Keratinocyte (primary cell): ENCODE measurements around the gene NR2C1. TPM values are rescaled to one million over a fixed set of nuclear protein-coding genes. Genes with fewer than 3 reads are reported as not detected.

Source experiments
- DNase-seq: peaks from one replicate; pipeline ENCODE4 v3.0.0-alpha.2; 2011; ENCODE audit warnings: low read depth, missing footprints, low spot score
- FAIRE-seq: peaks from 2 replicates; lab custom pipeline; 2011; peaks lifted over from hg19 to GRCh38; lab: Jason Lieb, UNC
- H2AFZ ChIP-seq: 2 replicates; pipeline ENCODE4 v1.6.0; 2012; ENCODE audit warnings: low read length, control low read depth, inconsistent platforms; ENCODE audit not compliant: control insufficient read depth
- H3K27ac ChIP-seq: 2 replicates; pipeline ENCODE4 v1.5.1; 2011; ENCODE audit warnings: low read length; ENCODE audit not compliant: control insufficient read depth, insufficient read depth
- H3K27me3 ChIP-seq: 3 replicates; pipeline ENCODE4 v1.6.0; 2011; ENCODE audit warnings: low read length; ENCODE audit not compliant: control insufficient read depth, insufficient read depth; ENCODE audit errors: extremely low read depth
- H3K36me3 ChIP-seq, 2 experiments: 2 replicates in 1 of 2; 3 replicates in 1 of 2; pipeline ENCODE4 v1.5.1; 2011; ENCODE audit warnings: low read length in 2 of 2, mild to moderate bottlenecking in 1 of 2; ENCODE audit not compliant: control insufficient read depth in 2 of 2, insufficient read depth in 2 of 2; ENCODE audit errors: extremely low read depth in 1 of 2
- H3K4me1 ChIP-seq: 3 replicates; pipeline ENCODE4 v1.5.1; 2011; ENCODE audit warnings: low read length; ENCODE audit not compliant: control insufficient read depth, insufficient read depth; ENCODE audit errors: extremely low read depth
- H3K4me2 ChIP-seq: 3 replicates; pipeline ENCODE4 v1.6.0; 2011; ENCODE audit warnings: low read depth, low read length; ENCODE audit not compliant: control insufficient read depth, insufficient read depth; ENCODE audit errors: extremely low read depth
- H3K4me3 ChIP-seq, 3 experiments: fragments of 200-600 bp in 1 of 3; sonication (generic) in 1 of 3; 2 replicates in 2 of 3; 3 replicates in 1 of 3; pipeline ENCODE4 v1.5.1; 2011 to 2016; ENCODE audit warnings: low read length in 3 of 3, mild to moderate bottlenecking in 3 of 3, control low read depth in 2 of 3, inconsistent platforms in 1 of 3, low read depth in 1 of 3, mixed read lengths in 1 of 3, mixed run types in 1 of 3, moderate library complexity in 1 of 3; ENCODE audit not compliant: control insufficient read depth in 2 of 3, insufficient read depth in 2 of 3; ENCODE audit errors: extremely low read depth in 1 of 3
- H3K79me2 ChIP-seq: 2 replicates; pipeline ENCODE4 v1.6.0; 2012; ENCODE audit warnings: low read length; ENCODE audit not compliant: control insufficient read depth, insufficient read depth
- H3K9ac ChIP-seq: 3 replicates; pipeline ENCODE4 v1.6.0; 2011; ENCODE audit warnings: low read length; ENCODE audit not compliant: control insufficient read depth, insufficient read depth; ENCODE audit errors: extremely low read depth
- H3K9me1 ChIP-seq: 3 replicates; pipeline ENCODE4 v1.6.0; 2011; ENCODE audit warnings: low read length; ENCODE audit not compliant: control insufficient read depth, insufficient read depth; ENCODE audit errors: extremely low read depth
- H3K9me3 ChIP-seq: 2 replicates; pipeline ENCODE4 v1.5.1; 2012; ENCODE audit warnings: low read depth, low read length; ENCODE audit not compliant: control insufficient read depth
- H4K20me1 ChIP-seq: 3 replicates; pipeline ENCODE4 v1.6.0; 2011; ENCODE audit warnings: low read length; ENCODE audit not compliant: control insufficient read depth, insufficient read depth; ENCODE audit errors: extremely low read depth
- EZH2 ChIP-seq: IDR thresholded peaks from one replicate; pipeline ENCODE4 v1.6.1; 2012; ENCODE audit warnings: inconsistent platforms, mild to moderate bottlenecking, low read length, moderate library complexity
- dilution Hi-C: fragments of 300-500 bp; cut with MboI; formaldehyde crosslinking; loops from one replicate; pipeline ENCODE4 v1.7.0; 2020; ENCODE audit warnings: low sequenced_read_pairs; ENCODE audit not compliant: extremely low pct_ligation_motif_present
- polyA plus RNA-seq, 5 experiments: library from polyadenylated mRNA; depleted of rRNA in 3 of 5; stranded (reverse) in 3 of 5; stranded (forward) in 1 of 5; unstranded in 1 of 5; fragments of >200 nt; gene quantifications; 1 replicate in 1 of 5; 2 replicates in 3 of 5; 3 replicates in 1 of 5; pipeline versions ENCODE4 v1.2.1 to v1.2.3, GENCODE V29; 2011 to 2012; ENCODE audit warnings: missing spikeins in 2 of 5, low read depth in 1 of 5, low replicate concordance in 1 of 5
- TF ChIP-seq, protein P1 (sequence below), 3 experiments: IDR thresholded peaks in 1 of 3; conservative IDR thresholded peaks in 1 of 3; optimal IDR thresholded peaks in 1 of 3; 2 replicates in 2 of 3; 3 replicates in 1 of 3; pipeline versions ENCODE3 to v1.5.1; 2011; ENCODE audit warnings: low read length in 3 of 3, mild to moderate bottlenecking in 3 of 3, moderate library complexity in 2 of 3, control low read depth in 1 of 3, inconsistent platforms in 1 of 3; ENCODE audit not compliant: insufficient read depth in 2 of 3; ENCODE audit errors: extremely low read depth in 1 of 3

The NR2C1 gene
- polyA plus RNA-seq, 1 donor (not counting 4 experiments of a cell fraction or from before 2014, with no cell fraction given) = 32.0 TPM

GRCh38 chr12:95083471-95083870 lies 10.1 kb upstream of the NR2C1 start:
- dilution Hi-C loops = no loop called here
- DNase-seq (no peak), FAIRE-seq (no peak)
- Histone ChIP-seq H3K27me3 (no peaks in the 10 kb centered on the region), H2AFZ (no peak overlapping the region), H3K9ac (no peak overlapping the region), H3K27ac (no peak overlapping the region), H3K79me2 (peaks cover 2% of the 10 kb centered on the region), H4K20me1 (no peaks in the 10 kb centered on the region), H3K9me1 (no peaks in the 10 kb centered on the region), H3K4me1 (no peaks in the 10 kb centered on the region), H3K36me3 (peaks cover 14 to 21% of the 10 kb centered on the region in 2 experiments), H3K9me3 (no peaks in the 10 kb centered on the region), H3K4me2 (no peak overlapping the region), H3K4me3 (no peak overlapping the region)
- TF ChIP-seq EZH2 = no peak
- TF ChIP-seq, protein P1, sequence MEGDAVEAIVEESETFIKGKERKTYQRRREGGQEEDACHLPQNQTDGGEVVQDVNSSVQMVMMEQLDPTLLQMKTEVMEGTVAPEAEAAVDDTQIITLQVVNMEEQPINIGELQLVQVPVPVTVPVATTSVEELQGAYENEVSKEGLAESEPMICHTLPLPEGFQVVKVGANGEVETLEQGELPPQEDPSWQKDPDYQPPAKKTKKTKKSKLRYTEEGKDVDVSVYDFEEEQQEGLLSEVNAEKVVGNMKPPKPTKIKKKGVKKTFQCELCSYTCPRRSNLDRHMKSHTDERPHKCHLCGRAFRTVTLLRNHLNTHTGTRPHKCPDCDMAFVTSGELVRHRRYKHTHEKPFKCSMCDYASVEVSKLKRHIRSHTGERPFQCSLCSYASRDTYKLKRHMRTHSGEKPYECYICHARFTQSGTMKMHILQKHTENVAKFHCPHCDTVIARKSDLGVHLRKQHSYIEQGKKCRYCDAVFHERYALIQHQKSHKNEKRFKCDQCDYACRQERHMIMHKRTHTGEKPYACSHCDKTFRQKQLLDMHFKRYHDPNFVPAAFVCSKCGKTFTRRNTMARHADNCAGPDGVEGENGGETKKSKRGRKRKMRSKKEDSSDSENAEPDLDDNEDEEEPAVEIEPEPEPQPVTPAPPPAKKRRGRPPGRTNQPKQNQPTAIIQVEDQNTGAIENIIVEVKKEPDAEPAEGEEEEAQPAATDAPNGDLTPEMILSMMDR (optimal IDR thresholded peaks at IDR 0.05 in 1 of 3, IDR thresholded peaks at IDR 0.05 in 1 of 3, conservative IDR thresholded peaks at IDR 0.05 in 1 of 3; ENCODE audit: extremely low read depth in 1 of 3, insufficient read depth in 2 of 3, low read length in 3 of 3) = no peak

- no peak overlapping the region for H3K4me3 ChIP-seq
- H3K4me2 ChIP-seq = no peak overlapping the region
- no peak overlapping the region for H3K27ac ChIP-seq
- DNase-seq (no peak), FAIRE-seq (no peak)
- peaks cover 3 to 4% of the 10 kb centered on the region in 2 experiments for H3K36me3 ChIP-seq
- no peaks in the 10 kb centered on the region for H3K9me1 ChIP-seq
- TF ChIP-seq EZH2 = no peak
- TF ChIP-seq, protein P1 (optimal IDR thresholded peaks at IDR 0.05 in 1 of 3, IDR thresholded peaks at IDR 0.05 in 1 of 3, conservative IDR thresholded peaks at IDR 0.05 in 1 of 3; ENCODE audit: extremely low read depth in 1 of 3, insufficient read depth in 2 of 3, low read length in 3 of 3) = no peak
- no peak overlapping the region for H3K9ac ChIP-seq
- H3K79me2 ChIP-seq = peaks cover 7% of the 10 kb centered on the region
- H3K4me1 ChIP-seq = peaks cover 3% of the 10 kb centered on the region
- no peaks in the 10 kb centered on the region for H3K27me3 ChIP-seq
- no peaks in the 10 kb centered on the region for H3K9me3 ChIP-seq
- dilution Hi-C loops = no loop called here
- no peaks in the 10 kb centered on the region for H4K20me1 ChIP-seq
- no peak overlapping the region for H2AFZ ChIP-seq
Measured at GRCh38 chr12:95077341-95077740, 3.9 kb upstream of the NR2C1 start.
